Measurements from ENCODE around the gene CISD2.
"Not testable (repeated sequence)": the region's sequence is repeated elsewhere in the genome, so short reads cannot be mapped to it uniquely, and the experiment has no call there.

The CISD2 gene

DNA sequence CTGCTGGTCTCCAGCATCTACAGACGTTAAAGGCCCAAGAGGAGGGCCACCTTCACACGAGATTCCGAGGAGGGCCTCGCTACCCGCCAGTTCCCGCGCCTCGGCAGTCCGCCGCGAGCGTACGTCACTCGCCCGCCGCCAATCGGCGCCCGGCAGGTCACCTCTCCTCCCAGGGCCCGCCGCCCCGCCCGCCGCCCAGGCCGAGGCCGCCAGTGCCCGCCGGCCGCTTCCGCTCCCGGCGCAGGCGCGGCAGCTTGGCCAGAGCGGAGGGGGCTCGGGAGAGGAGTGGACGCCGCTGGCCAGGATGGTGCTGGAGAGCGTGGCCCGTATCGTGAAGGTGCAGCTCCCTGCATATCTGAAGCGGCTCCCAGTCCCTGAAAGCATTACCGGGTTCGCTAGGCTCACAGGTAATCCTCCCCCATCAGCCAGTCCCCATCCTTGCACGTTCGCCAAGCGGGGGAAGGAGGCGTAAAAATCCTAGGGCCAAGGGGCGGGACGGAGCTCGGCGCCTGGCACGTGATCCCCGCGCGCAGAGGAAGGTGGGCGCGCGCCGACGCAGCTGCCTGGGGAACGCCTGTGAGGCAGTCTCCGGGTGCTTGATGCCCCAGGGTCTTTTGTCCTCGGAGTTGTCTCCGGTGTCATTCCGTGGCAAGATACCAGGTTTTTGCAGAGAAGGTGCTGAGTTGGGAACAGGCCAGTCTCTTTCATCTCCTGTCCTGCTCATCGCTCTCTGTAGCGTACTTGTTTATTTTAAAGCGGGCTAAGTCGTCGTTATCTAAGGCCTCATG lies at the start of gene CISD2:
TSS of gene CISD2 (plus strand) at position 212 of the 788 bp plus-strand sequence. CDS start at position 305, 93 bp downstream.
- DNase-seq = peak; percentile 94
- Mint-ChIP-seq H3K36me3 (ENCODE audit: low read depth) (peaks cover 69% of the 10 kb centered on the region), H3K4me3 (peak within 1 kb of the TSS; percentile 85), H3K27ac (peak within 1 kb of the TSS; percentile 99), H3K27me3 (no peaks in the 10 kb centered on the region), H3K4me1 (ENCODE audit: low read depth) (peaks cover 64% of the 10 kb centered on the region), H3K9me3 (no peaks in the 10 kb centered on the region)

DNA sequence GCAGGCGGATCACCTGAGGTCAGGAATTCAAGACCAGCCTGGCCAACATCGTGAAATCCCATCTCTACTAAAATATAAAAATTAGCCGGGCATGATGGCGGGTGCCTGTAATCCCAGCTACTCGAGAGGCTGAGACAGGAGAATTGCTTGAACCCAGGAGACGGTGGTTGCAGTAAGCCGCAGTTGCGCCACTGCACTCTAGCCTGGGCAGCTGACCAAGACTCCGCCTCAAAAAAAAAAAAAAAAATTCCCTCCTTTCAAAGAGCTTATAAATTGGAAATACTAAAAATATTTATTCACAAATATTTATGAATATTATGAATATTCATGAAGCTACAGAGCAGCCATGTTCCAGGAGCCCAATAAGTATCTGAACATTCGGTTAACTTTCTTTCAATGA lies 49.7 kb upstream of the CISD2 start:
- Mint-ChIP-seq H3K36me3 (ENCODE audit: low read depth) (peaks cover 45% of the 10 kb centered on the region), H3K4me3 (peak overlapping the region; percentile 45), H3K4me1 (ENCODE audit: low read depth) (peaks cover 85% of the 10 kb centered on the region), H3K27ac (peak overlapping the region; percentile 90)
- H3K9me3 Mint-ChIP-seq, H3K27me3 Mint-ChIP-seq, DNase-seq: not testable (repeated sequence)

DNA sequence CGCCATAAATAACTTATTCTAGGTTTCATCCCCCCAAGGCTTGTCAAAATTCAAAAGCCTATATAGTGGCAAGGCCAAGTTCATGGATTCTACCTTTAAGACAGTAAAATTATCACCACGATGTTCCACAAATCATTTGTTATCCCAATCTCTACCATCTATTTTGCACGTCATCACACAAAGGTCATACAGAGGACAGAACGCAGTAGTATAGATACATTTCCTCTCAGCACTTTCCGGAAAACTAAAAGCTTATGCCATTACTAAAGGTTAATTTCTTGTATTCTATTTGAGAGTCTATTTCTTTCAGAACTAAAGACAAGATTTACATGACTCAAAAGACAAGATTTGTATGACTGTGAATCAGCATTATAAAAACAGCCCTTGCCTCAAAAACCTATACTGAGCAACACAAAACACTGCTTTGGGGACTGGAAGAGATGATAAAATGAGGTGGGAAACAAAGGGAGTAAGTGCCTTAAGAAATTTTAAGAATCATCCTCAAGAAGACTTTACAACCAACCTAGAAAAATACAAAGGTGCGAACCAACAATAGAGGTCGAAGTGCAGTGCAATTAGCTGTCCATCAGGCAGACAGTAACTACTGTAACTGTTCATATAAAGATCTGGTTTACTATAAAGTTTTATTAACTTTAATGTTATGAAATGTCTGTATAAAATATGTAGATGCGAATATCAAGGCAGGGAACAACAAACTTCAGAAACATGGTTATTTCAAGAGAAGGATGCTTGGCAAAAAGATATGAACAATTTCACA lies 49.0 kb upstream of the CISD2 start:
- Mint-ChIP-seq H3K9me3 (no peaks in the 10 kb centered on the region), H3K27me3 (no peaks in the 10 kb centered on the region), H3K27ac (no peak overlapping the region), H3K4me1 (ENCODE audit: low read depth) (peaks cover 81% of the 10 kb centered on the region), H3K4me3 (no peak overlapping the region), H3K36me3 (ENCODE audit: low read depth) (peaks cover 38% of the 10 kb centered on the region)
- no peak for DNase-seq

GRCh38 chr4:102823464-102823863 lies 45.3 kb upstream of the CISD2 start:
- Mint-ChIP-seq H3K9me3 (no peaks in the 10 kb centered on the region), H3K27me3 (no peaks in the 10 kb centered on the region), H3K36me3 (ENCODE audit: low read depth) (peaks cover 11% of the 10 kb centered on the region), H3K4me1 (ENCODE audit: low read depth) (peaks cover 54% of the 10 kb centered on the region), H3K4me3 (no peak overlapping the region), H3K27ac (no peak overlapping the region)
- no peak for DNase-seq

- peaks cover 7% of the 10 kb centered on the region for H3K36me3 Mint-ChIP-seq (ENCODE audit: low read depth)
- no peaks in the 10 kb centered on the region for H3K9me3 Mint-ChIP-seq
- peaks cover 54% of the 10 kb centered on the region for H3K4me1 Mint-ChIP-seq (ENCODE audit: low read depth)
- no peak for DNase-seq
- no peak overlapping the region for H3K27ac Mint-ChIP-seq
- no peaks in the 10 kb centered on the region for H3K27me3 Mint-ChIP-seq
- no peak overlapping the region for H3K4me3 Mint-ChIP-seq
Measured at GRCh38 chr4:102823897-102824296, 44.9 kb upstream of the CISD2 start.

DNA sequence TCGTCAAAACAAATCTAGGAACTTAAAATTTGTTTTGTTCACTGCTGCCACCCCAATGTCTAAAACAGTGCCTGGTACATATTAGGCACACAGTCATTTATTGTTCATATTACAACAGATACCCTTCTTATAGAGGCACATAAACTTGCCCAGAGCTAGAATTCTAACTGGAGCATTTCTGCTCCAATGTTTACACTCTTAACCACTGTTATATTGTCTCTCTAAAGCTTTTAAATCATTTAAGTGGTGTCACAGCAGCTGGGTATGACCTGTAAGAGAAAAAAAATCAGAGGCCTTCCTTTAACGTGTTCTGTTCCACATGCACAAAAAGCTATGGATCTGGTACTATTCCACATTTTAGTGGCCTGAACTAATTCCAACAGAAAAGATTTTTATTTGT lies 44.4 kb upstream of the CISD2 start:
- Mint-ChIP-seq H3K9me3 (no peaks in the 10 kb centered on the region), H3K36me3 (ENCODE audit: low read depth) (peaks cover 5% of the 10 kb centered on the region), H3K27ac (no peak overlapping the region), H3K27me3 (no peaks in the 10 kb centered on the region), H3K4me3 (no peak overlapping the region), H3K4me1 (ENCODE audit: low read depth) (peaks cover 56% of the 10 kb centered on the region)
- no peak for DNase-seq

GRCh38 chr4:102825261-102826091 lies 43.3 kb upstream of the CISD2 start:
- peak; percentile 35 for DNase-seq
- no peaks in the 10 kb centered on the region for H3K9me3 Mint-ChIP-seq
- H3K27me3 Mint-ChIP-seq = no peaks in the 10 kb centered on the region
- peaks cover 46% of the 10 kb centered on the region for H3K4me1 Mint-ChIP-seq (ENCODE audit: low read depth)
- no peak overlapping the region for H3K4me3 Mint-ChIP-seq
- peaks cover 5% of the 10 kb centered on the region for H3K36me3 Mint-ChIP-seq (ENCODE audit: low read depth)
- H3K27ac Mint-ChIP-seq = no peak overlapping the region

- DNase-seq = no peak
- Mint-ChIP-seq H3K36me3 (ENCODE audit: low read depth) (peaks cover 5% of the 10 kb centered on the region), H3K9me3 (no peaks in the 10 kb centered on the region), H3K27ac (no peak overlapping the region), H3K27me3 (no peaks in the 10 kb centered on the region), H3K4me1 (ENCODE audit: low read depth) (peaks cover 39% of the 10 kb centered on the region), H3K4me3 (no peak overlapping the region)
Measured at GRCh38 chr4:102826105-102826889, 42.5 kb upstream of the CISD2 start.

- Mint-ChIP-seq H3K27ac (no peak within 1 kb of the TSS), H3K4me1 (ENCODE audit: low read depth) (peaks cover 33% of the 10 kb centered on the region), H3K4me3 (no peak within 1 kb of the TSS), H3K27me3 (no peaks in the 10 kb centered on the region), H3K9me3 (no peaks in the 10 kb centered on the region), H3K36me3 (ENCODE audit: low read depth) (peaks cover 5% of the 10 kb centered on the region)
- peak; percentile 96 for DNase-seq
Measured at GRCh38 chr4:102826890-102827673, 41.7 kb upstream of the CISD2 start, which contains the start of gene UBE2D3. Gene UBE2D3 (minus strand): TSS chr4:102827551. CDS start chr4:102826508, 1,043 bp downstream.

GRCh38 chr4:102827674-102828496 lies 40.9 kb upstream of the CISD2 start:
- no peaks in the 10 kb centered on the region for H3K27me3 Mint-ChIP-seq
- peaks cover 29% of the 10 kb centered on the region for H3K4me1 Mint-ChIP-seq (ENCODE audit: low read depth)
- no peak overlapping the region for H3K4me3 Mint-ChIP-seq
- H3K27ac Mint-ChIP-seq = no peak overlapping the region
- H3K36me3 Mint-ChIP-seq (ENCODE audit: low read depth) = peaks cover 5% of the 10 kb centered on the region
- DNase-seq = peak; percentile 96
- no peaks in the 10 kb centered on the region for H3K9me3 Mint-ChIP-seq

- Mint-ChIP-seq H3K27me3 (no peaks in the 10 kb centered on the region), H3K36me3 (ENCODE audit: low read depth) (peaks cover 5% of the 10 kb centered on the region), H3K4me1 (ENCODE audit: low read depth) (peaks cover 31% of the 10 kb centered on the region)
Measured at GRCh38 chr4:102828497-102828808, 40.3 kb upstream of the CISD2 start.

GRCh38 chr4:102829803-102830202 lies 39.0 kb upstream of the CISD2 start:
- Mint-ChIP-seq H3K9me3 (no peaks in the 10 kb centered on the region), H3K4me3 (no peak overlapping the region), H3K4me1 (ENCODE audit: low read depth) (peaks cover 28% of the 10 kb centered on the region), H3K27me3 (no peaks in the 10 kb centered on the region), H3K27ac (no peak overlapping the region), H3K36me3 (ENCODE audit: low read depth) (peaks cover 5% of the 10 kb centered on the region)
- DNase-seq = no peak

More at GRCh38 chr4:102828497-102828808, 40.3 kb upstream of the CISD2 start:
- no peak for DNase-seq
- Mint-ChIP-seq H3K4me3 (no peak overlapping the region), H3K9me3 (no peaks in the 10 kb centered on the region), H3K27ac (no peak overlapping the region)

DNA sequence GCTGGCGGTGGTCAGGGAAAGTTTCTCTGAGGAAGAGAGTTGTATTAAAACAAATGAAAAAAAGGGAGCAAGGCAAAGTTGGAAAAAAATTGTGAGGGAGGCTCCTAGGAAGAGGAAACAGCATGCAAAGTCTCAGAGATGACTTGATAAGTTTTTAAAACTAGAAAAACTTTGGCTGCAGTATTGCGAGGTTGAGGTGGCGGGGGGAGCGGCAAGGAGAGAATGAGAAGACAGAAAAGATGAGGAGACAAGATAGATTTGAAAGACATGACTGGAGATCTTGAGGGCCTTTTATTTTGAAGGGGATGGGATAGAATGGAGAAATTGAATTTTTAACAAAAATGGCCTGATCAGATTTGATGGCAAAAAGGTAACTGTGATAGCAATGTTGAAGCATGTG lies 36.7 kb upstream of the CISD2 start:
- Mint-ChIP-seq H3K27me3 (no peaks in the 10 kb centered on the region), H3K4me3 (no peak overlapping the region), H3K9me3 (no peaks in the 10 kb centered on the region), H3K4me1 (ENCODE audit: low read depth) (peaks cover 28% of the 10 kb centered on the region), H3K36me3 (ENCODE audit: low read depth) (peaks cover 5% of the 10 kb centered on the region), H3K27ac (no peak overlapping the region)
- no peak for DNase-seq

Measured in activated T-cell treated with anti-CD3 and anti-CD28 coated beads, Interleukin-2, amount 50 U/mL, for 24 hours (primary cell).